ENCODE data around the gene SMIM20.

Gene SMIM20

GRCh38 chr4:25939330-25939729 is 25.3 kb downstream of the SMIM20 start:
- no peak for DNase-seq (ENCODE audit: extremely low read depth, low read depth)
- TF ChIP-seq, protein P1, sequence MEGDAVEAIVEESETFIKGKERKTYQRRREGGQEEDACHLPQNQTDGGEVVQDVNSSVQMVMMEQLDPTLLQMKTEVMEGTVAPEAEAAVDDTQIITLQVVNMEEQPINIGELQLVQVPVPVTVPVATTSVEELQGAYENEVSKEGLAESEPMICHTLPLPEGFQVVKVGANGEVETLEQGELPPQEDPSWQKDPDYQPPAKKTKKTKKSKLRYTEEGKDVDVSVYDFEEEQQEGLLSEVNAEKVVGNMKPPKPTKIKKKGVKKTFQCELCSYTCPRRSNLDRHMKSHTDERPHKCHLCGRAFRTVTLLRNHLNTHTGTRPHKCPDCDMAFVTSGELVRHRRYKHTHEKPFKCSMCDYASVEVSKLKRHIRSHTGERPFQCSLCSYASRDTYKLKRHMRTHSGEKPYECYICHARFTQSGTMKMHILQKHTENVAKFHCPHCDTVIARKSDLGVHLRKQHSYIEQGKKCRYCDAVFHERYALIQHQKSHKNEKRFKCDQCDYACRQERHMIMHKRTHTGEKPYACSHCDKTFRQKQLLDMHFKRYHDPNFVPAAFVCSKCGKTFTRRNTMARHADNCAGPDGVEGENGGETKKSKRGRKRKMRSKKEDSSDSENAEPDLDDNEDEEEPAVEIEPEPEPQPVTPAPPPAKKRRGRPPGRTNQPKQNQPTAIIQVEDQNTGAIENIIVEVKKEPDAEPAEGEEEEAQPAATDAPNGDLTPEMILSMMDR (IDR thresholded peaks at IDR 0.05; ENCODE audit: low read depth, low read length): no peak

- TF ChIP-seq, protein P1 (IDR thresholded peaks at IDR 0.05; ENCODE audit: low read depth, low read length): no peak
- no peak for DNase-seq (ENCODE audit: extremely low read depth, low read depth)
Observed at GRCh38 chr4:25941457-25942221, 27.6 kb downstream of the SMIM20 start.

DNA sequence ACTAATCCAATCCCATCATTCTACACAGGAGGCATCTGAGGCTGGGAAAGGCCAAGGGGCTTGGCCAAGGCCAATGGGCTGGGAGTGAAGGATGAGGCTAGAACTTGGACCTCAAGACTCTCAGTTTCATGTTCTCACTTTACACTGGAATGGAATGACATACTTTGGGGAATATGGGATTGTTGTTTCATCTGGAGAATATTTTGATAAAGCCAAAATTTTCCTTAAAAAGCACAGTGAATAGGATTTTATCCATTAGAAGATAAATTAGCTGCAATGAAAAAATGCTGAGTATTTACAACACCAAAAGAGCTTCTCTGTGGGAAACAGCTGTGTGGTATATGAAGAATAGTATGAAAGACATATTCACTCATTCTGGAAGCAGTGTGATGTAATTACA is 29.3 kb downstream of the SMIM20 start:
- TF ChIP-seq, protein P1 (IDR thresholded peaks at IDR 0.05; ENCODE audit: low read depth, low read length): no peak
- DNase-seq (ENCODE audit: extremely low read depth, low read depth): no peak

DNA sequence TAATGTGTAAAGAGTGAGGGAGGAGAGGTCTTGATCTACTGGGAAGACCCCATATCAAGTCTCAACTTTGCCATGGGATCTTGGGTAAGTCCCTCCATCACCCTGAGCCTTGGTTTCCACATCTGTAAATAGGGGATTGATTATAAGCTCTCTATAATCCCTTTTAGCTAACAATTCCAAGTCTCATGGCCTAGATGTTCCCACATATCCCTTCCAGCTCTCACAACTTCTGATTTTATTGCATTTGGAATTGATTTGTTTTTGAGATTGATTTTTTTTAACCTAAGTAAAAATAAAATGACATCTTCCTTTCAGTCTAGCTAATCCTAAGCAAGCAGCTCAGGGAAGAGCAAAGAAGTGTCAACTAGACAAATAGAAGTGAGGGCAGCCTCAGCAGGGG is 29.8 kb downstream of the SMIM20 start:
- DNase-seq (ENCODE audit: extremely low read depth, low read depth): no peak
- TF ChIP-seq, protein P1 (IDR thresholded peaks at IDR 0.05; ENCODE audit: low read depth, low read length): no peak

DNA sequence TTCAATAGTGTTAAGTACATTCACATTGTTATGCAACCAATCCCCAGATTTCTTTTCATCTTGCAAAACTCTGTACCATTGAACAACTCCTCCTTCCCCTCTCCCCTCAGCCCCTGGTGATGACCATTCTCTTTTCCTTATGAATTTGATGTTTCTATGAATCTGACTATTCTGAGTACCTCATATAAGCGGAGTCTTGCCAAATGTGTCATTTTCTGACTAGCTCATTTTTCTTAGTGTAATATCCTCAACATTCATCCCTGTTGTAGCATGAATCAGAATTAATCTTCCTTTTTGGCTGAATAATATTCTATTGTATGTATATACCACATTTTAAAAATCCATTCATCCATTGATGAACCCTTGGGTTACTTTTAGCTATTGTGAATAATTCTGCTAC is 34.0 kb downstream of the SMIM20 start:
- no peak for DNase-seq (ENCODE audit: extremely low read depth, low read depth)
- TF ChIP-seq, protein P1 (IDR thresholded peaks at IDR 0.05; ENCODE audit: low read depth, low read length): no peak

DNA sequence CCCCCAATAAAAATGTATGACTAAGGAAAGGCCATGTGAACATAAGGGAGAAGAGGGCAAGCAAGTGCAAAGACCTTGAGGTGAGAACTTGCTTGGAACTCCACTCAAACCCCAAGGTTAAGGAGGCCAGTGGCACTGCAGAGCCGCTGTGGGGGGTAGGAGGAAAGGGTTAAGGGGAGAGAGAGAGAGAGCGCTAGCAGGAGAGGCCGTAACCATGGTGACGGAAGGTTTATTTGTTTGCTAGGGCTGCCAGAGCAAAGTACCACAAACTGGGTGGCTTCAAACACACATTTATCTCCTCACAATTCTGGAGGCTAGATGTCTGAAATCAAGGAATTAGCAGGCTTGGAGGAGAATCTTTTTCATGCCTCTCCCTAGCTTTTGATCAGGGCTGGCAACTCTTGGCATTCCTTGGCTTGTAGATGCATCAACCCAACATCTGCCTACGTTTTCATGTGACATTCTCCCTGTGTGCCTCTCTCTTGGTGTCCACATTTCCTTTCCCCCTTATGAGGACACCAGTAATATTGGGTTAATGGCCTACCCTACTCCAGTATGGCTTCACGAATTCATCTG is 35.2 kb downstream of the SMIM20 start:
- DNase-seq (ENCODE audit: extremely low read depth, low read depth): no peak
- TF ChIP-seq, protein P1 (IDR thresholded peaks at IDR 0.05; ENCODE audit: low read depth, low read length): no peak

GRCh38 chr4:25949994-25950393 is 36.0 kb downstream of the SMIM20 start:
- DNase-seq (ENCODE audit: extremely low read depth, low read depth): no peak
- TF ChIP-seq, protein P1 (IDR thresholded peaks at IDR 0.05; ENCODE audit: low read depth, low read length): no peak
